Loucy (cell line): Measurements from ENCODE around the gene MICAL3.

Experiments used
- CTCF ChIP-seq: fragments of 200-600 bp; sonication (generic); conservative IDR thresholded peaks from 2 replicates; pipeline ENCODE4 v1.5.1; 2014; ENCODE audit warnings: mild to moderate bottlenecking, antibody characterized with exemption, low read length
- EZH2phosphoT487 ChIP-seq: fragments of 200-600 bp; IDR thresholded peaks from 2 replicates; pipeline ENCODE4 v1.6.1; 2018; ENCODE audit warnings: antibody characterized with exemption, mild to moderate bottlenecking, moderate library complexity, borderline replicate concordance

DNA sequence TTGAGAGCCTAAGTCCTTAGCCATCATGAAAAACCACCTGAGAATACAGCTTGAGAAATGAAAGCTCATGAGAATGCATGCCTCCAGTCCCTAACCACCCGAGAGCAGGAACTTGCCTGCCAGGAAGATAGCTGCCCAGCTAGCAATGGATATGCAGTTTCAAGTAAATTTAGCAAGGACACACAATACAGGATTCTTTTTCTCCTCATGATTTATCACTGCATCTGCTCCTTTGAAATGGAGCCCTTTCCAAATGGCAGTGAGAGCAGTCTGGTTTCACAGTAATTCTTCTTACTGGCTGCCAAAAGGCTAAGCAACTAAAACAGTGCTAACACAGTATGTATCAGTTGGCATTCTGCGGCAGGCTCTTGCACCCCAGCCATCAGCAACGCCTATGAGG lies 109.9 kb downstream of the MICAL3 start:
- TF ChIP-seq CTCF (no peak), EZH2phosphoT487 (no peak)
